Smooth muscle cell of the coronary artery (primary cell): ENCODE measurements around the gene GRPEL2. TPM values are rescaled to one million over a fixed set of nuclear protein-coding genes. Genes with fewer than 3 reads are reported as not detected.

Experiments used
- total RNA-seq: library from RNA; depleted of rRNA; stranded (reverse); fragments of >200 nt; gene quantifications from 2 replicates; pipeline ENCODE4 v1.2.3, GENCODE V29; 2014; ENCODE audit warnings: low replicate concordance

The GRPEL2 gene, protein sequence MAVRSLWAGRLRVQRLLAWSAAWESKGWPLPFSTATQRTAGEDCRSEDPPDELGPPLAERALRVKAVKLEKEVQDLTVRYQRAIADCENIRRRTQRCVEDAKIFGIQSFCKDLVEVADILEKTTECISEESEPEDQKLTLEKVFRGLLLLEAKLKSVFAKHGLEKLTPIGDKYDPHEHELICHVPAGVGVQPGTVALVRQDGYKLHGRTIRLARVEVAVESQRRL
- 20.2 and 20.8 TPM in 2 replicates for total RNA-seq

DNA sequence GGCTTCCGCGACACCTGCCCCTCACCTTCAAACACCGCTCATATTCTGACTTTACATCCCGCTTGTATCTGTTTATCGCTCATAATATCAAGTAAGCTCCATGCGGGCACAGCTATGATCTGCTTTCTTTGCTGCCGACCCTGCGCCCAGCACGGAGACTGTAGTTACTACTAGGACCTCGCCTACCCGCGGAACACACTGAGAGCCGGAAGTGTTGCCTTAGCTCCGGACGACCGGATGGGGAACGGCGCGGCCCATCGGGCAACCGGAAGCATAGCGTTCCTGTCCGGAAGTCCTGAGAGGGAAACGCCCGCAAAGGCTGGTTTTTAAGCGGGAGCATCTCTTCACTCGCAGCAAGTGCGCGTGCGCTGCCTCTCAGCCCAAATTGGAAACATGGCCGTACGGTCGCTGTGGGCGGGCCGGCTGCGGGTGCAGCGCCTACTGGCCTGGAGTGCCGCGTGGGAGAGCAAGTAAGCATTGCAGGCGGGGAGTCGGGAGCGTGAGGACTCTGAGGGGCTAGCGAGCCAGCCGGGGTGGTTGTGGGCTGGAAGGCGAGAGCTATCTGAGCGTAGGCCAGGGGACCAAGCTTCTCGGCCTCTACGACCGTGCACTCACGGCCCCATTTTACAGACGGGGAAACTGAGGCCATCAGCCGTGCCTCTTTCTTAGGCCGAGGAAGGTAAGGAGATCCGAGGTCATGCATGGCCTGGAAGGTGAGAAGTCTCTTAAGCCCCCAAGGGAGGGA lies at the start of gene GRPEL2:
GRPEL2 (plus strand) TSS at position 353 of the 745 bp plus-strand sequence; CDS start at position 394, 41 bp downstream.

DNA sequence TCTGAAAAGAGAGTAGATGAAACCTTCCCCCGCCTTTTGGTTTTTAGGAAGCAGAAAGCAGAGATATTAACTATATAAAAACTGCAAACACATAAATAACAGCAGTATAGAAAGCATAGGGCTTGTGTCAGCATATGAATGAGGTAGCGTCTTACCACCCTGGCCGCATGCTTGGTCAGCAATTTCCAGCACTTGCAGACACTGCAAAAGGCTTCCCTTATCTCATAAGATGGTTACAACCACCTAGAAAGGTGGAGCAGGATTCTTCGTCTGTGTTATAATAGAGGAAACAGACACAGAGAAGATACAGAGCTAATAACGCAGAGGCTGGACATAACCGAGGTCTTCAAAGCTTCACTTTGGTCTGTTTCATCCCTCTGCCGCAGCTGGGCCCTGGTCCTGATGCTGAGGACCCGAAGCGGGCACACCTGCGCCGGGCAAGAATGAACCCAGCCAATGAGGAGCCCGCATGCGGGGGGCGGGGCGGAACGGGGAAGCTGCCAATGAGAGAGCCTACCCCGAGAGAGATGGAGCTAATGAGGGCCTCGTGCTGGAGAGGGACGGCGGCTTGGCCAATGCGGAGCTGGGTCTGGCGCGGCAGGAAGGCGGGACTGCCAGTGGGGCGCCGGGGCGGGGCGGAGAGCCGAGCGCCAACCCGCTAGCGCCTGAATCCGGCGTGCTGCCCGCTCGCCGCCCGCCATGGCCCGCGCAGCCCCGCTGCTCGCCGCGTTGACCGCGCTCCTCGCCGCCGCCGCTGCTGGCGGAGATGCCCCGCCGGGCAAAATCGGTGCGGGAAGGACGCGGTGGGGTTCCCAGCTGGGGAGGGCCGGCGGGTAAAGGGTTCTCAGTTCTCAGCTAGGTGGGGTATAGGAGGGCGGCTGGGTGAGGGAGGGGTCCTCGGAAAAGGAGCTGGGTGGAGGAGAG lies 12.3 kb downstream of the GRPEL2 start, which contains the start of gene PCYOX1L:
PCYOX1L (plus strand) TSS at position 677 of the 924 bp plus-strand sequence; CDS start at position 700, 23 bp downstream.

DNA sequence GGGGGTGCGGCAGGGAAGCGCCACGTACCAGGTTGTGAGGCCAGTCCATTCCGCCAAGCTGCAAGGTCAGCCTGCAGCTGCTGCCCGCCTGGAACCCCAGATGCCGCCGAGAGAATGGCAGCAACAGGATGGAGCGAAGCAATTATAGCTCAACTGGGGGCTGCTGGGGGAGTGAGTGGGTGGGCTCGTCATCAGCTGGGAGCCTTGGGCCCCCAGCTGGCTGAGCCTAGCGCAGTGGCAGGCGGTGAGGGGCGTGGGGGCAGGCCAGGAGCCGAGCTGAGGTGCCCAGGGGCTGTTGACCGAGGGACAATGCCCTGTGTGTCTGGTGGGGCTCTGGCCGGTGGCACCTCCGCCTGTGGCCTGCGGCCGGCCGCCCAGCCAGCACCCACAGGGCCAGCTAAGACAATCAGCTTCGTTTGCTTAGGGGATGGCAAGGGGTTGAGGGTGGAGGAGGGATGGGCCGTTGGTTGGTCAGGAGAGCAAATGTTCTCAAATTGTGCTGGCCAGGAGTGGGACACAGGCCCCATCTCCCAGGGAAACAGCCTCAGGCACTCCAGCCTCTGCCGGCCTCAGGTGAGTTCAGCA lies 34.0 kb downstream of the GRPEL2 start, which contains the start of gene IL17B:
IL17B (minus strand) TSS at position 116 of the 585 bp plus-strand sequence; CDS start at position 49, 67 bp downstream.

Other genes with a start within 250 kb of the GRPEL2 start
- gene ABLIM3, start 204.0 kb upstream of the GRPEL2 start, total RNA-seq, result 6.5 and 13.8 TPM in 2 replicates
- gene AFAP1L1, start 73.6 kb upstream of the GRPEL2 start, total RNA-seq, result 5.6 and 7.4 TPM in 2 replicates
- gene PCYOX1L, start 12.5 kb downstream of the GRPEL2 start, total RNA-seq, result 4.6 and 9.9 TPM in 2 replicates
- gene IL17B, start 33.8 kb downstream of the GRPEL2 start, total RNA-seq, result not detected in 2 replicates
- gene CSNK1A1, start 205.9 kb downstream of the GRPEL2 start, total RNA-seq, result 399 and 602 TPM in 2 replicates
- gene ARHGEF37, start 236.0 kb downstream of the GRPEL2 start, total RNA-seq, result 1.4 and 7.4 TPM in 2 replicates